ENCODE data around the gene ORC1. TPM values are rescaled to one million over a fixed set of nuclear protein-coding genes. Genes with fewer than 3 reads are reported as not detected.

The ORC1 gene
- total RNA-seq, 1 experiment from 2014 or later, result 18.0 TPM

DNA sequence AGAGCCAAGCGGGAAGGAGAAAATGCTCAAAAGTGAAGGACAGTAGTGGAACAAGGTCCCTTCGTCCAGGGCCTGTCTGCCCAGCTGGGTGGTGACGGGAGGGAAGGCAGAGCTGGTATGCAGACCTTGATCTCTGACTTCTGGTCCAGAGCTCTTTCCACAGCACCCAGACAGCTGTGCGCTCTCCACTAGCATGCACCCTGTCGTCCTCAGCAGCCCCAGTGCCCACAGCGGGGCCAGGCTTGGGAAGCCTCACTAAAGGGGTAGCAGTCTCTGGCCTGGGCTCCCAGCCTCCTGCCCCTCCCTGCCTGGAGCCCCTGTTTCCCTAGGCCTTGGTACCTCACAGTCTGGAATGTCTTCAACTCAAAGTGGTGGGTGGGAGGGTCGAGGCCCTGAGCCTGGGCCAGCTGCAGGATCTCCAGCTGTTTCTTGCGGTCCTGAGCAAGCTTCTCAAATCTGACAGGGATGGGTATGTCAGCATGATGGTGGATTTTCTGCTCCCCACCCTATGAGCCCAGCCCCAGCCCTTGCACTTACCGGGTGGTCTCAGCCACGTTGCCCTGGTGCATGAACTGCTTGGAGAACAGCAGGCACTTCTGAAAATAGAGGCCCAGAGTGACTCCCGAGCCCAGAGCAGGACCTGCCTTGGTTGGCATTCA is 48.2 kb downstream of the ORC1 start:
- in situ Hi-C loops (cut with HindIII; ENCODE audit: low pct_unique_long_range_greater_than_20kb, low sequenced_read_pairs), result no loop called here

GRCh38 chr1:52355436-52355835 is 48.8 kb downstream of the ORC1 start:
- in situ Hi-C loops (cut with HindIII; ENCODE audit: low pct_unique_long_range_greater_than_20kb, low sequenced_read_pairs), result no loop called here
- DNase-seq (ENCODE audit: low read depth), result no peak

More for the DNA sequence above, 48.2 kb downstream of the ORC1 start:
- DNase-seq (ENCODE audit: low read depth), result no peak

DNA sequence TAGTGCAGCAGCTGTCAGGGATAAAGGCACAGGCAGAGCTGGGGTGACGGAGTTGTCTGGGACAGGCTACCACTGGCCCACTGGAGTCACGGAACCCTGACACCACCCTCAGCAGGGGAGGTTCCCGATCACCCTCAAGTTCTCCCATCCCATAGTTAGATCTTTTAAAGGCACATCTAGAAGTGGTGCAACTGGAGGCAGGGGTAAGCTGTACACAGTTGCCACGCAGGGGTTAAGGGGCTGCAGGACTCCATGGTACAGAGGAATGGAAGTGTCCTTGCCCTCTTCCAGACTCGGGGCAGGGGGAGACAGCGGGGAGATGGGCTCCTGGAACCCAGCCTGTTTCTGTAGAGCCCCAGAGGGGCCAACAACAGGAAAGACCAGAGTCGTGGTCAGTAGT is 51.5 kb downstream of the ORC1 start:
- in situ Hi-C loops (cut with HindIII; ENCODE audit: low pct_unique_long_range_greater_than_20kb, low sequenced_read_pairs), result no loop called here
- DNase-seq (ENCODE audit: low read depth), result no peak

- DNase-seq (ENCODE audit: low read depth), result no peak
- in situ Hi-C loops (cut with HindIII; ENCODE audit: low pct_unique_long_range_greater_than_20kb, low sequenced_read_pairs), result no loop called here
Observed at GRCh38 chr1:52348704-52349300, 55.4 kb downstream of the ORC1 start.

DNA sequence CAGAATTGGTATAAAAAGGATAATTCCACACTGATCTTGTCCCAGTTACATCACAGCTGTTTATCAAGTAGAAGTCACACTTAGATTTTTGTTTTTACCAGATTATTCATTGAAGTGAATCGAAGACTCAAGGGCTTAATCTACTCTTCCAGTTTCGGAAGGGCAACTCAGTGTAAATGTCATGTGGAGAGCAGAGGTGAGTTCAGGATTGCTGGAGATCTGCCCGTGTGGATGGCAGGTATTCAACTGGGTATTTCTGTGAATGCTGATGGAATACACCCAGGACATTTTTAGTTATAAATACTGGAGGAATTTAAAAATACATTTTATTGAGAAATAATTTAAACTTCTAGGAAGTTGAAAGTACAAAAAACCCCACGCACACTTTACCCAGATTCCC is 57.6 kb downstream of the ORC1 start:
- in situ Hi-C loops (cut with HindIII; ENCODE audit: low pct_unique_long_range_greater_than_20kb, low sequenced_read_pairs), result no loop called here
- DNase-seq (ENCODE audit: low read depth), result no peak

- in situ Hi-C loops (cut with HindIII; ENCODE audit: low pct_unique_long_range_greater_than_20kb, low sequenced_read_pairs), result no loop called here
Observed at GRCh38 chr1:52345252-52345651, 59.0 kb downstream of the ORC1 start.

DNA sequence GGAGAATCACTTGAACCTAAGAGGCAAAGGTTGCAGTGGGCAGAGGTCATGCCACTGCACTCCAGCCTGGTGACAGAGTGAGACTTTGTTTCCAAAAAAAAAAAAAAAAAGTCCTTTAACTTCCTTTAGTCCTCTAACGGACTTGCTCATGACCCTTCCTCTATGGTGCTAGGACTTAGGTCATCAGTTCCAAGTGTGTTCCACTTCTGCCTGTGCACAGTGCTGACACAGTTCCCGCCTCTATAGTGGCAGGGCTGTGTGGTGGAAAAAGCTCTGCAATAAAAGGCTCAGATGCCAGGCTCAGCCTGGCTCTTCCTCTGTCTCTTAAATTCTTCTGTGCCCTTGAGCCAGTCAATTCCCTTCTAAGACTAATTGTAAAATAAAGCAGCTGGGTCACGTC is 60.2 kb downstream of the ORC1 start:
- DNase-seq (ENCODE audit: low read depth), result no peak
- in situ Hi-C loops (cut with HindIII; ENCODE audit: low pct_unique_long_range_greater_than_20kb, low sequenced_read_pairs), result no loop called here

More at GRCh38 chr1:52345252-52345651, 59.0 kb downstream of the ORC1 start:
- no peak for DNase-seq (ENCODE audit: low read depth)

DNA sequence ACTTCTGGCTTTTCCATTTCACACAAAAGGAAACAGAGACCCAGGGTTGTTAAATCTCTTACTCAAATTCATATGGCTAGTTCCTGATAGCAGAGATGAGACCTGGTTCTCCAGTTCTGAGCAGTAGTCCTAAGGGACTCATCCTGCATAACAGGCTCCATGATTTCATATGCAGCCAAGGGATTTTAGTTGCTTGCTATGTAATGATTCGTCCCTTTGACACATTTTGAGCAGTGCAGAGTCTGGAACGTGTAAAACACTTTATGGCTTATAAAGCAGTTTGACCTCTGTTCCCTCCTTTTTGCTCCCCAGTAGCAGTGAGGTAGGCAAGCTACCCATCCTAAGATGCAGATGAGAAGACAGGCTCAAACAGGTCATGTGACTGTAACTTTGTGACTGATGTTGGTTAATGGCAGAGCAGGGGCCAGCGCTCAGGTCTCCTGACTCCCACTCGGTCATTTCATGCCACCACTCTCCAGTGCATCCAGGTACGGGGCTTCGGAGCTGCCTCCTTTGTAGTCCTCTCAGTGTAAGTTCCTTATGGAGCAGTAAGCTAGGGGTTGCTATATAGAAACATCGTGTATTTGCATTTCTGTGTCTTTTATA is 62.5 kb downstream of the ORC1 start:
- in situ Hi-C loops (cut with HindIII; ENCODE audit: low pct_unique_long_range_greater_than_20kb, low sequenced_read_pairs), result no loop called here

DNA sequence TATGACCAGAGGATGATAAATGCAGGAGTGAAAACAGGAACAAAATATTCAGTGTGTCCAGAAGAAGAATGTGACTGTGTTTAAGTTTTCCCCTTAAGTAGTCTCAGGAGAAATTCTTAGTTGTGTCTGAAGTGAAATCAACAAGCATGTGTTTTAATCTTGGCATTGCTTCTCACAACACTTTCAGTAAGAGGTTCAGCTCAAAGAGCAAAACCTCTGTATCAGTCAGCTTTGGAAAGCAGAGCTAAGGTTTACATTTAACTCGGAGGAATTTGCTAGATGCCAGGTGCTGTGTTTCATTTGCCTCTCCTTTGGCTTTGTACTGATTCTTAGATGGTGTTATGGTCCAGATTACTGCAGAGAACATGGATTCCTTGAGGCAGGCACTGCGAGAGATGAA is 66.8 kb downstream of the ORC1 start:
- in situ Hi-C loops (cut with HindIII; ENCODE audit: low pct_unique_long_range_greater_than_20kb, low sequenced_read_pairs), result no loop called here
- no peak for DNase-seq (ENCODE audit: low read depth)

More for the DNA sequence above, 62.5 kb downstream of the ORC1 start:
- DNase-seq (ENCODE audit: low read depth), result no peak

GRCh38 chr1:52334906-52335528 is 69.2 kb downstream of the ORC1 start:
- no peak for DNase-seq (ENCODE audit: low read depth)
- in situ Hi-C loops (cut with HindIII; ENCODE audit: low pct_unique_long_range_greater_than_20kb, low sequenced_read_pairs), result no loop called here

DNA sequence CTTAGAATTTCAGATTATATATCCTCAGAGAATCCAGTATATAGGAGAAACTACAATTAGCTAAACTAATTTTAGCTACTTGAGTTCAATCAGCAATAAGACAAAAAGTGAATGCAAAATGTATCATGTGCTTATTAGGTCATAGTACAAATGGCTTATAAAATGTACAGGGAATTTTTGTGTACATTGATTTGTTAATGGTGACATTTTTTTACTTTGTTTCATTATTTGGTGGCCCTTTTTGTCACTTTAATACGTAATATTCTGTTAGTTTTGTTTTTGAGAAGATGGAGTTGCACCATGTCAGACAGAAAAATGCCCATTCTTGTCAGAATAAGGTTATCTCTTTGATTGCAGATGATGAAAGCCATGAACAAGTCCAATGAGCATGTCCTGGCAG is 71.8 kb downstream of the ORC1 start:
- no peak for DNase-seq (ENCODE audit: low read depth)
- in situ Hi-C loops (cut with HindIII; ENCODE audit: low pct_unique_long_range_greater_than_20kb, low sequenced_read_pairs), result no loop called here

- in situ Hi-C loops (cut with HindIII; ENCODE audit: low pct_unique_long_range_greater_than_20kb, low sequenced_read_pairs), result no loop called here
- DNase-seq (ENCODE audit: low read depth), result no peak
Observed at GRCh38 chr1:52328615-52329014, 75.6 kb downstream of the ORC1 start.

DNA sequence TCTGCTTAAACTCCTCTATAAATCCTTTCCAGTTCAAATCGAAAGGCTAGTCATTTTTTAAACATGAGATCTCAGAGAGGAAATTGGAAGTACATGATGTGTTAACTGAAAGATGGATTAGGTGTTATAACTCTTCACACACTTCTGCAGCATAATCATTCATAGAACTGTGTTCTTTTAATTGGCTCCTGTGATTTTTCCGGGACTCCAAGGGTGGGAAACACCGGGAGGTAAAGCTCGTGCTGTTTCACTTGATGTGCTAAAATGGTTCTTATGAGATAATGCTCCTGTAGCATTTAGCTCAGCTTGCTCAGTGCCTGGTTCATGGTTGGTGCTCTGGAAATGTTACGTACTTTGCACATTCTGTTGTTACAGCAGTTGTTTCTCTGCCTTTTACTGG is 78.4 kb downstream of the ORC1 start:
- in situ Hi-C loops (cut with HindIII; ENCODE audit: low pct_unique_long_range_greater_than_20kb, low sequenced_read_pairs), result no loop called here
- DNase-seq (ENCODE audit: low read depth), result no peak

DNA sequence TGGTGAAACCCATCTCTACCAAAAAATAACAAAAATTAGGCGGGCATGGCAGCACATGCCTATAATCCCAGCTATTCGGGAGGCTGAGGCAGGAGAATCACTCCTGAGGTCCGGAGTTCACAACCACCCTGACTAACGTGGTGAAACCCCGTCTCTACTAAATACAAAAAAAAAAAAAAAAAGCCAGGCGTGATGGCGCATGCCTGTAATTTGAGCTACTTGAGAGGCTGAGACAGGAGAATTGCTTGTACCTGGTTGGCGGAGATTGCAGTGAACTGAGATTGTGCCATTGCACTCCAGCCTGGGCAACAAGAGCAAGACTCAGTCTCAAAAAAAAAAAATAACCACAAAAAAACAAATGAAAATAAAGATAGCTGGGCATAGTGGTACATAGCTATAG is 80.5 kb downstream of the ORC1 start:
- DNase-seq (ENCODE audit: low read depth), result no peak
- in situ Hi-C loops (cut with HindIII; ENCODE audit: low pct_unique_long_range_greater_than_20kb, low sequenced_read_pairs), result no loop called here

Other genes with a start within 250 kb of the ORC1 start
- 24.6 and 34.5 TPM in 2 replicates for gene CC2D1B, start 38.2 kb downstream of the ORC1 start, total RNA-seq (2014; rRNA removed; shearing (Covaris generic); ENCODE audit: low replicate concordance)
- 9.4 and 21.8 TPM in 2 replicates for gene PRPF38A, start 179 bp upstream of the ORC1 start, total RNA-seq (2014; rRNA removed; shearing (Covaris generic); ENCODE audit: low replicate concordance)
- 2.4 and 9.4 TPM in 2 replicates for gene TUT4, start 148.7 kb upstream of the ORC1 start, total RNA-seq (2014; rRNA removed; shearing (Covaris generic); ENCODE audit: low replicate concordance)
- not detected in 2 replicates for gene GPX7, start 197.9 kb upstream of the ORC1 start, total RNA-seq (2014; rRNA removed; shearing (Covaris generic); ENCODE audit: low replicate concordance)
- not detected in 2 replicates for gene SHISAL2A, start 228.7 kb upstream of the ORC1 start, total RNA-seq (2014; rRNA removed; shearing (Covaris generic); ENCODE audit: low replicate concordance)

Measured in Caki2 (cell line).